ENCODE measurements around the gene FBXL20. TPM values are rescaled to one million over a fixed set of nuclear protein-coding genes. Genes with fewer than 3 reads are reported as not detected.
A peak's percentile ranks its signal among the peaks of the same experiment; 100 is the strongest.
"Not testable (repeated sequence)": the region's sequence is repeated elsewhere in the genome, so short reads cannot be mapped to it uniquely, and the experiment has no call there.

Gene FBXL20, protein sequence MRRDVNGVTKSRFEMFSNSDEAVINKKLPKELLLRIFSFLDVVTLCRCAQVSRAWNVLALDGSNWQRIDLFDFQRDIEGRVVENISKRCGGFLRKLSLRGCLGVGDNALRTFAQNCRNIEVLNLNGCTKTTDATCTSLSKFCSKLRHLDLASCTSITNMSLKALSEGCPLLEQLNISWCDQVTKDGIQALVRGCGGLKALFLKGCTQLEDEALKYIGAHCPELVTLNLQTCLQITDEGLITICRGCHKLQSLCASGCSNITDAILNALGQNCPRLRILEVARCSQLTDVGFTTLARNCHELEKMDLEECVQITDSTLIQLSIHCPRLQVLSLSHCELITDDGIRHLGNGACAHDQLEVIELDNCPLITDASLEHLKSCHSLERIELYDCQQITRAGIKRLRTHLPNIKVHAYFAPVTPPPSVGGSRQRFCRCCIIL
- total RNA-seq = 23.9 TPM
- long read RNA-seq, full-length matches to known transcripts = 6 of 20 reads
- long read RNA-seq, partial matches to known transcripts = 4 of 20 reads
- long read RNA-seq, other reads (novel, unspliced or antisense) = 10 of 20 reads

- H3K4me1 ChIP-seq = peaks cover 14% of the 10 kb centered on the region
- H3K27me3 ChIP-seq = no peaks in the 10 kb centered on the region
- DNase-seq = peak; percentile 98
- no peaks in the 10 kb centered on the region for H3K9me3 ChIP-seq
- peaks cover 10% of the 10 kb centered on the region for H3K36me3 ChIP-seq
- ATAC-seq = peak; percentile 95
- peak within 1 kb of the TSS; percentile 99 for H3K4me3 ChIP-seq
- TF ChIP-seq, protein P1, sequence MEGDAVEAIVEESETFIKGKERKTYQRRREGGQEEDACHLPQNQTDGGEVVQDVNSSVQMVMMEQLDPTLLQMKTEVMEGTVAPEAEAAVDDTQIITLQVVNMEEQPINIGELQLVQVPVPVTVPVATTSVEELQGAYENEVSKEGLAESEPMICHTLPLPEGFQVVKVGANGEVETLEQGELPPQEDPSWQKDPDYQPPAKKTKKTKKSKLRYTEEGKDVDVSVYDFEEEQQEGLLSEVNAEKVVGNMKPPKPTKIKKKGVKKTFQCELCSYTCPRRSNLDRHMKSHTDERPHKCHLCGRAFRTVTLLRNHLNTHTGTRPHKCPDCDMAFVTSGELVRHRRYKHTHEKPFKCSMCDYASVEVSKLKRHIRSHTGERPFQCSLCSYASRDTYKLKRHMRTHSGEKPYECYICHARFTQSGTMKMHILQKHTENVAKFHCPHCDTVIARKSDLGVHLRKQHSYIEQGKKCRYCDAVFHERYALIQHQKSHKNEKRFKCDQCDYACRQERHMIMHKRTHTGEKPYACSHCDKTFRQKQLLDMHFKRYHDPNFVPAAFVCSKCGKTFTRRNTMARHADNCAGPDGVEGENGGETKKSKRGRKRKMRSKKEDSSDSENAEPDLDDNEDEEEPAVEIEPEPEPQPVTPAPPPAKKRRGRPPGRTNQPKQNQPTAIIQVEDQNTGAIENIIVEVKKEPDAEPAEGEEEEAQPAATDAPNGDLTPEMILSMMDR (IDR thresholded peaks at IDR 0.05) = no peak
- H3K27ac ChIP-seq = peak within 1 kb of the TSS; percentile 89
- intact Hi-C loops (cut with DNase I) = no loop called here
Observed at GRCh38 chr17:39401412-39402243, at the start of gene FBXL20. Gene FBXL20 (minus strand): TSS chr17:39401626. CDS start chr17:39401402, 224 bp downstream.

GRCh38 chr17:39450847-39451581, 49.6 kb upstream of the FBXL20 start, which contains the start of gene MED1:
Gene MED1 (minus strand): TSS chr17:39451263. CDS start chr17:39451062, 201 bp downstream.
- peak within 1 kb of the TSS; percentile 76 for H3K4me3 ChIP-seq
- no peaks in the 10 kb centered on the region for H3K27me3 ChIP-seq
- TF ChIP-seq, protein P1 (IDR thresholded peaks at IDR 0.05) = no peak
- H3K9me3 ChIP-seq = no peaks in the 10 kb centered on the region
- peak; percentile 95 for DNase-seq
- ATAC-seq = peak; percentile 97
- H3K27ac ChIP-seq = peak within 1 kb of the TSS; percentile 85
- intact Hi-C loops (cut with DNase I) = no loop called here
- H3K4me1 ChIP-seq = peaks cover 7% of the 10 kb centered on the region
- peaks cover 20% of the 10 kb centered on the region for H3K36me3 ChIP-seq

GRCh38 chr17:39450051-39450450, 48.6 kb upstream of the FBXL20 start:
- Histone ChIP-seq H3K9me3 (no peaks in the 10 kb centered on the region), H3K27me3 (no peaks in the 10 kb centered on the region), H3K4me3 (peak overlapping the region; percentile 76), H3K27ac (no peak overlapping the region), H3K36me3 (peaks cover 30% of the 10 kb centered on the region), H3K4me1 (peaks cover 7% of the 10 kb centered on the region)
- DNase-seq (peak; percentile 36), ATAC-seq (no peak)
- intact Hi-C loops (cut with DNase I) = no loop called here
- TF ChIP-seq, protein P1 (IDR thresholded peaks at IDR 0.05) = no peak

- Histone ChIP-seq H3K4me1 (peaks cover 7% of the 10 kb centered on the region), H3K36me3 (peaks cover 54% of the 10 kb centered on the region), H3K9me3 (no peaks in the 10 kb centered on the region), H3K27ac (no peak overlapping the region), H3K27me3 (no peaks in the 10 kb centered on the region), H3K4me3 (no peak overlapping the region)
- no peak for ATAC-seq
- intact Hi-C loops (cut with DNase I) = no loop called here
- DNase-seq = no peak
- TF ChIP-seq, protein P1 (IDR thresholded peaks at IDR 0.05) = no peak
Observed at GRCh38 chr17:39447561-39447960, 46.1 kb upstream of the FBXL20 start.

GRCh38 chr17:39443326-39443725, 41.9 kb upstream of the FBXL20 start:
- ATAC-seq (no peak), DNase-seq (no peak)
- no peaks in the 10 kb centered on the region for H3K4me1 ChIP-seq
- no peak overlapping the region for H3K27ac ChIP-seq
- H3K36me3 ChIP-seq = peaks cover 97% of the 10 kb centered on the region
- H3K4me3 ChIP-seq = no peak overlapping the region
- TF ChIP-seq, protein P1 (IDR thresholded peaks at IDR 0.05) = no peak
- H3K27me3 ChIP-seq = no peaks in the 10 kb centered on the region
- no peaks in the 10 kb centered on the region for H3K9me3 ChIP-seq
- intact Hi-C loops (cut with DNase I) = no loop called here

DNA sequence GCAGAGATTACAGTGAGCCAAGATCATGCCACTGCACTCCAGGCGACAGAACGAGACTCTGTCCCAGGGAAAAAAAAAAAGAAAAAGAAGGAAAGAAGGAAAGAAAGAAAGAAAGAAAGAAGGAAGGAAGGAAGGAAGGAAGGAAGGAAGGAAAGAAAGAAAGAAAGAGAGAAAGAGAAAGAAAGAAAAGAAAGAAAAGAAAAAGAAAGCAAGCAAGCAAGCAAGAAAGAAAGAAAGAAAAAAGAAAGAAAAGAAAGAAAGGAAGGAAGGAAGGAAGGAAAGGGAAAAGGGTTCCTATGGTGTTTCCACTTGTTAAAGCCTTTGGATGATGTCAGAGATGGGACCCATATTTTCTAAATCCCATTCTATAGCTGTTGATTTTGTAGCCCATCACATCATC, 38.4 kb upstream of the FBXL20 start:
- DNase-seq; intact Hi-C loops (cut with DNase I); ATAC-seq; H3K27ac ChIP-seq; H3K9me3 ChIP-seq; H3K27me3 ChIP-seq; H3K4me1 ChIP-seq; H3K4me3 ChIP-seq: not testable (repeated sequence)
- H3K36me3 ChIP-seq = peaks cover 98% of the 10 kb centered on the region
